Measurements from ENCODE around the gene UTS2R.

Gene UTS2R

DNA sequence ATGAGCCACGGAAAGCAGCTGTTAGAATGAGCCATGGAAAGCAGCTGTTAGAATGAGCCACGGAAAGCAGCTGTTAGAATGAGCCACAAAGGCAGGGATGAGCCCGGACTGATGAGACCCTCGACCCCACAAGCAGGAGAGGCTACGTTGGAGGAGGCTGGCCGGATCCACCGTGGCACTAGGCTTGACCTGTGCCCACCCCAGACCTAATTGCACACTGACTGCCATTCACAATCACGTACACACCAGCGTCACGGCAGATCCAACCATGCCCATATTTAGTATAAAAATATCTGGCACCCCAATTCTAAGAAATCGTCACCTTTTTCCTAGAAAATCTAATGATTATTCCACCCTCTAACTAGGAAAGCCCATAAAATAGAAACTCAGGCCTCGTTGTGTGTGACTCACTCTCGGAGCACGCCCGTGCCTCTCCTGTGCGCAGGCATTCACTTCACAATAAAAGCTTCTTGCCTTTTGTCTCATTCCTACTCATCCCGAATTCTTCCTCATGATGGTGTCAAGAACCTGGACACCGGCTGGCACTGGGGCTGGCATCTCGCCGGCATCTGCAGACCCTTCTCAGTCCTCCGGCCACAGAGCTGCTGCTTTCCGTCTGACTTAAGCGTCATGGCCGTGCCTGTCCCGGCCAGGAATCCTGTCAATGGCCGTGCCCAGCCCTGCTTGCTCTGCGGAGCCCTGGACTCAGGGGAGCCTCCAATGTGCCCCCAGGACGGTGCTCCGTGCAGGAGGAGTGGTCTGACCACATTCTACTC lies 32.5 kb upstream of the UTS2R start:
- DNase-seq (ENCODE audit: low read depth): peak; percentile 66
- peak overlapping the region; percentile 49 for H3K4me3 ChIP-seq (ENCODE audit: low read length)
- TF ChIP-seq, protein P1, sequence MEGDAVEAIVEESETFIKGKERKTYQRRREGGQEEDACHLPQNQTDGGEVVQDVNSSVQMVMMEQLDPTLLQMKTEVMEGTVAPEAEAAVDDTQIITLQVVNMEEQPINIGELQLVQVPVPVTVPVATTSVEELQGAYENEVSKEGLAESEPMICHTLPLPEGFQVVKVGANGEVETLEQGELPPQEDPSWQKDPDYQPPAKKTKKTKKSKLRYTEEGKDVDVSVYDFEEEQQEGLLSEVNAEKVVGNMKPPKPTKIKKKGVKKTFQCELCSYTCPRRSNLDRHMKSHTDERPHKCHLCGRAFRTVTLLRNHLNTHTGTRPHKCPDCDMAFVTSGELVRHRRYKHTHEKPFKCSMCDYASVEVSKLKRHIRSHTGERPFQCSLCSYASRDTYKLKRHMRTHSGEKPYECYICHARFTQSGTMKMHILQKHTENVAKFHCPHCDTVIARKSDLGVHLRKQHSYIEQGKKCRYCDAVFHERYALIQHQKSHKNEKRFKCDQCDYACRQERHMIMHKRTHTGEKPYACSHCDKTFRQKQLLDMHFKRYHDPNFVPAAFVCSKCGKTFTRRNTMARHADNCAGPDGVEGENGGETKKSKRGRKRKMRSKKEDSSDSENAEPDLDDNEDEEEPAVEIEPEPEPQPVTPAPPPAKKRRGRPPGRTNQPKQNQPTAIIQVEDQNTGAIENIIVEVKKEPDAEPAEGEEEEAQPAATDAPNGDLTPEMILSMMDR (conservative IDR thresholded peaks at IDR 0.05; ENCODE audit: low read length): no peak

DNA sequence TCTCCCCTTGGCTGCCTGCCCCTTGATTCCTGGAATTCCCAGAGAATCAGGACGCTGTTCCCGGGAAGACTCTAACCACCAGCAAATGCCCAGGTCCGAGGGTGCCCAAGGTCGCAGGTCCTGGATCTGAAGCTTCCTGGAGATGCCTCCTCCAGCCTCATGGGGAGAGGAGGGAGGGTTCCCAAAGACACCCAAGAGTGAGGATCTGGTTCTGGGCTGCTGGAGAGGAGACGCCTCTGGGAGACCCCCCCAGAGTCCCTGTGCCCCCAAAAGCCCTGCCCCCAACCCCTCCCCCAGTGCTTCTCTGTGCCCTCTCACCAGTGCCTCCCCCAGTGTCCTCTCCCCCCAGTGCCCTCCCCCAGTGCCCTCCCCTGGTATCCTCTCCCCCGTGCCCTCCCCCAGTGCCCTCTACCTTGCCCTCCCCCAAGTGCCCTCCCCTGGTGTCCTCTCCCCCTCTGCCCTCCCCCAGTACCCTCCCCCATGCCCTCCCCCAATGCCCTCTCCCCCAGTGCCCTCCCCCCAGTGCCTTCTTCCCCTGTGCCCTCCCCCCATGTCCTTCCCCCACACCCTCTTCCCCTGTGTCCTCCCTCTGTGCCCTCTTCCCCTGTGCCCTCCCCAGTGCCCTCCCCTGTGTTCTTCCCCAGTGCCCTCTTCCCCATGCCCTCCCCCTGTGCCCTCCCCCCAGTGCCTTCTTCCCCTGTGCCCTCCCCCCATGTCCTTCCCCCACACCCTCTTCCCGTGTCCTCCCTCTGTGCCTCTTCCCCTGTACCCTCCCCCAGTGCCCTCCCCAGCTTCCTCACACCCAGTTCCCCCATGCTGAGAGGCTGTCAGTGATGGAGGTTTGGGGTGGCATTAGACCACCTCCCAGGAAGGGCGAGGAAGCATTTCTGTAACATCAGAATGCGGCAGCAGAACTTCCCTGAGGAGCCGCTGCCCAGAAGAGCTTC lies 31.7 kb upstream of the UTS2R start:
- DNase-seq (ENCODE audit: low read depth): peak; percentile 15
- TF ChIP-seq, protein P1 (conservative IDR thresholded peaks at IDR 0.05; ENCODE audit: low read length): no peak
- H3K4me3 ChIP-seq (ENCODE audit: low read length): peak overlapping the region; percentile 49

DNA sequence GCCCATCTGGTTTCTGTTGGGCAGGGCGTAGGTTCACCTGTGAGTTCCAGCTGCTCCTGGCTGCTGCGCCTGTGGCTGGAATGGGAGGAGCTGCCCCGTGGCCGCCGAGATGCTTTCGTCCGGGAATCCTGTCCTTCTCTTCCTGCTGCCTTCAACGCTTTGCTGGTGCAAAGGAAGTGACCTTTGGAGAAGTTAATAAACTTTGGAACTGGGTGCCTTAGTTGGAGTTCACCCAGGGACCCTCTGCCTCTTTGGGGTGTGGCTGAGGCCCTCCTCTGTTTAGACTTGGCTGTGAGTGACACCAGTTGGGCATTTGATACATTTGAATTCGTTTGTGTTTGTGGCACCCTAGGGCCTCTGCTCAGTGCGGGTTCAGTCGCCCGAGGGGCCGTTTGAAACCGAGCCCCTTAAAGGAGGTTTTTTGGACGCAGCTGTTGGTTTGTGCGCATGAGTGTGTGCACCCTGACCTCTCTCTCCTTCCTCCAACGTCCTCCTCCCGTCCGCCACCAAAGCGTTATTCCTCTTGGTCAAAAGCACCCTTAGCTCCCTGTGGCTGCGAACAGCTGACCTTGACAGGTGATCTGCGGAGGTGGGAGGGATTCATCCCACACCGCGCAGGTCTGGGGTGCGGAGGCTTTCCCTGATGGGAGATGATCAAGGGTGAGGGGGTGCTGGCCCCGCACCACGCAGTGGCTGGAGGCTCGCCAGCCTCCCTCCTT lies 29.0 kb upstream of the UTS2R start:
- no peak for DNase-seq (ENCODE audit: low read depth)
- H3K4me3 ChIP-seq (ENCODE audit: low read length): no peak overlapping the region
- TF ChIP-seq, protein P1 (conservative IDR thresholded peaks at IDR 0.05; ENCODE audit: low read length): no peak

DNA sequence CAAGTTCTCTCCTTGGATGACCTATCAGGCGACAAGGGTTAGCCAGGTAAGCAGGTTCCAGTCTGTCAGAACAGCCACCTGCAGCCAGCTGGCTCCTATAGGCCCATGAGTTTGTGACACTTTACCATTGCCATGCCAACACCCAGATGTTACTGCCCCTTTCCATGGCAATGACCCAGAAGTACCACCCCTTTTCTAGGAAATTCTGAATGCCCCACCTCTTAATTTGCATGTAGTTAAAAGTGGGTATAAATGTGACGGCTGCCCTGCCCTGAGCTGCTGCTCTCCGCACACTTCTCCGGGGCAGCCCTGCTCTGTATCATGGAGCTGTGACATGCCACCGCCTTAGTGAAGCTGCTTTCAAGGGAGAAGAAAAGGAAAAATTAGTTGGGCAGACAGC lies 28.0 kb upstream of the UTS2R start:
- TF ChIP-seq, protein P1 (conservative IDR thresholded peaks at IDR 0.05; ENCODE audit: low read length): no peak
- no peak for DNase-seq (ENCODE audit: low read depth)
- no peak overlapping the region for H3K4me3 ChIP-seq (ENCODE audit: low read length)

DNA sequence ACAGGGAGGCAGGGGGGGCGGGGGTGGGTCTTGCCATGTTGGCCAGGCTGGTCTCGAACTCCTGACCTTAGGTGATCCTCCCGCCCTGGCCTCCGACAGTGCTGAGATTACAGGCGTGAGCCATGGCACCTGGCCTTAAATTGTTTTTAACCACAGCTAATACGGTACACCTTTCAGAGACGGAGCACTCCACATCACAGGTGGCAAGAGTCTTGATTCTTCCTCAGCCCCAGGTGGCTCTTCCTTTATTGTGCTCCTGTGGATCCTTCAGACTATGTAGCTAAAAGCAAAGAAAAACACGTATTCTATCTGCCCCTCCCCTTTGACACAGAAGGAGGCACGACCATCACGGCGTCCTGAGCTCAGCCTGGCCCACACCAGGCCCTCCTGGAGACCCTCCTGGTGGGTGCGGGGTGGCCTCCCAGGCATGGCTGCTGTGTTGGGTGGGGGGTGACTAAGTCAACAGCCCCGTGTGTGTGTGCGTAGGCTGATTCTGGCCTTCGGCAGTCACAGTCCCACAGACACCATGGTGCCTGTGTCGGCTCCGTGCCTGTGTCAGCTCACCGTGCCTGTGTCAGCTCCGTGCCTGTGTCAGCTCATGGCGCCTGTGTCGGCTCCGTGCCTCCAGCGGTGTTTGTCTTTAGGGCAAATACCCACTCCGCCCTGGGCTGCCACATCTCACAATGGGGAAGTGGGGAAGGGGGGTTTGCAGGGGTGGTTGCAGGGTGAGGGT lies 27.2 kb upstream of the UTS2R start:
- no peak for DNase-seq (ENCODE audit: low read depth)
- no peak overlapping the region for H3K4me3 ChIP-seq (ENCODE audit: low read length)
- TF ChIP-seq, protein P1 (conservative IDR thresholded peaks at IDR 0.05; ENCODE audit: low read length): no peak

DNA sequence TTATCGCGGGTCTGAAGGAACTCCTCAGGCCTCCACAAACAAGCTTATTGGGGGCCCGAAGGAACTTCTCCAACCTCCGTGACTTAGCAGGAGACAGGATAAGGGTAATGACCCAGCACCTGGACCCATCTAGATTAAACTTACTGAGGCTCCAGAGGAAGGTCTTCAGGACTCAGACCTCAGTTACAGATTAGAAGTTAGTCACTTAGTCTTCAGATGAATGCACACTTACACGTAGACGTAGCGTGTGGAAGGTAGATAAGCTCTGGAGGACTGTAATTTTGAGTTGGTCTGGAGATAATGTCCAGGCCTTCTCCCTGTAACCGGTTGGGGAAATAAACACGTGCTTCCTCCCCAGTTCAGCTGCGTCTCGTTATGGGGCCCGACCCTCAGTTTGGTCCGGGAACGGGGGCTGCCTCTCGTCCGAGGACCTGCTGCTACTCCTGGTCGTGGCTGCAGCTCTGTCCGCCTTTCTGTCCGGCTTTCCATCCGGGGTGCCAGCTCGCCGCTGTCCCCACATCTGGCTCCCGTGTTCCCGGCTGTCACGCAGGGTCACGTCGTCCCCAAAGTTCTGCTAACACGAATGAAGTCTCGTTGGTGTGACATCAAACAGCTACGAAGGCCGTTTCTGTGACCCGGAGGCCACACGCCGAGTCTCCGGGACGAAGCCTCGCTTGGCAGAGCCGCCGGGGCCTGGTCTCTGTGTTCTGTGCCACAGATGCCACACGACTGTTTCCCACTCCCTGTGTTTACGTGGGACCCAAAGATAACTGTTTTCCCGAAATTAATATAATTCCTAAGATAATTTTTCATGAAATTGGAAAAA lies 26.2 kb upstream of the UTS2R start:
- TF ChIP-seq, protein P1 (conservative IDR thresholded peaks at IDR 0.05; ENCODE audit: low read length): no peak
- no peak overlapping the region for H3K4me3 ChIP-seq (ENCODE audit: low read length)
- no peak for DNase-seq (ENCODE audit: low read depth)
